Testis (tissue), 5 donors: ENCODE measurements around the gene CRACDL. TPM values are rescaled to one million over a fixed set of nuclear protein-coding genes. Genes with fewer than 3 reads are reported as not detected.

ENCODE experiments used
- DNase-seq: peaks from one replicate; pipeline ENCODE4 v3.0.0-alpha.2; 2019
- H3K27ac ChIP-seq, 2 donors: fragments of 200-600 bp; sonication (generic); one replicate each; pipeline ENCODE4 v1.5.1; 2019
- H3K27me3 ChIP-seq: fragments of 200-600 bp; sonication (generic); one replicate; pipeline ENCODE4 v1.5.1; 2019
- H3K36me3 ChIP-seq: fragments of 200-600 bp; sonication (generic); one replicate; pipeline ENCODE4 v1.5.1; 2017; ENCODE audit warnings: low read depth; ENCODE audit errors: missing control alignments
- H3K4me1 ChIP-seq: fragments of 200-600 bp; sonication (generic); one replicate; pipeline ENCODE4 v1.5.1; 2019
- H3K4me3 ChIP-seq, 2 donors: fragments of 200-600 bp; sonication (generic); one replicate each; pipeline ENCODE4 v1.5.1; 2017 to 2019
- H3K9me3 ChIP-seq: fragments of 200-600 bp; sonication (generic); one replicate; pipeline ENCODE4 v1.5.1; 2017
- CTCF ChIP-seq, 3 experiments: fragments of 450-650 bp in 2 of 3; fragments of 200-600 bp in 1 of 3; sonication (generic) in 1 of 3; IDR thresholded peaks; one replicate each; pipeline ENCODE4 v1.5.1; 2016 to 2019; ENCODE audit warnings: antibody characterized with exemption in 3 of 3, mild to moderate bottlenecking in 2 of 3, moderate library complexity in 1 of 3
- POLR2A ChIP-seq: fragments of 450-650 bp; IDR thresholded peaks from one replicate; pipeline ENCODE4 v1.6.1; 2017; ENCODE audit warnings: antibody characterized with exemption, mild to moderate bottlenecking, moderate library complexity
- WGBS, 2 donors: methylation state at CpG; one replicate each; pipeline ENCODE4 v1.1.5; 2018; 5-methylcytosine and 5-hydroxymethylcytosine counted together
- intact Hi-C: fragments of 100-400 bp; cut with DNase I; formaldehyde crosslinking; loops from one replicate; pipeline ENCODE4 v1.15.1; 2023; ENCODE audit warnings: low total_unique reads
- long read RNA-seq, 2 donors: transcript quantifications; one replicate each; lab custom pipeline, GENCODE V29; 2026
- polyA plus RNA-seq: library from polyadenylated mRNA; stranded (reverse); fragments of 350-450 nt; fragmentation: Illumina TruSeq; extraction: RNeasy Lipid Tissue Mini Kit (QIAGEN cat#74804); gene quantifications from one replicate; pipeline ENCODE4 v1.2.3, GENCODE V29; 2014; ENCODE audit warnings: low read depth, low replicate concordance; ENCODE audit not compliant: insufficient read depth
- total RNA-seq, 2 donors: library from RNA; depleted of rRNA; stranded (reverse); fragments of >200 nt; gene quantifications; one replicate each; pipeline ENCODE4 v1.2.3, GENCODE V29; 2016

The CRACDL gene
- total RNA-seq (10 to 100 TPM; 29.1 to 30.4 TPM), polyA plus RNA-seq (8.4 TPM)
- long read RNA-seq, donor 1 = 0 reads
- long read RNA-seq, donor 2 = 0 reads

GRCh38 chr2:98935777-98936352, at the start of gene CRACDL:
Gene CRACDL, minus strand, starts transcription at chr2:98936225. Its CDS starts 89,425 bp downstream, at chr2:98846800.
- Histone ChIP-seq H3K4me1 (peaks cover 6% of the 10 kb centered on the region), H3K27ac (peak within 1 kb of the TSS; percentile 70 to 84), H3K9me3 (no peaks in the 10 kb centered on the region), H3K4me3 (peak within 1 kb of the TSS; percentile 53 to 69), H3K36me3 (no peaks in the 10 kb centered on the region), H3K27me3 (no peaks in the 10 kb centered on the region)
- WGBS, 2 donors = 0% methylated on average over 32 of the region's 82 CpGs; no CpG with 5 or more reads in 1 of the 2 donors
- intact Hi-C loops = no loop called here
- no peak for DNase-seq
- TF ChIP-seq CTCF (IDR thresholded peaks at IDR 0.05) = no peak
- TF ChIP-seq POLR2A = no peak

- TF ChIP-seq CTCF (IDR thresholded peaks at IDR 0.05) (no peak), POLR2A (no peak)
- Histone ChIP-seq H3K27ac (no peak overlapping the region), H3K4me1 (no peaks in the 10 kb centered on the region), H3K4me3 (no peak overlapping the region), H3K36me3 (no peaks in the 10 kb centered on the region), H3K27me3 (no peaks in the 10 kb centered on the region), H3K9me3 (no peaks in the 10 kb centered on the region)
- intact Hi-C loops = no loop called here
- WGBS, 2 donors = 77 to 79% methylated on average over 2 of the region's 2 CpGs
- DNase-seq = no peak
These were observed 39.6 kb upstream of the CRACDL start for GRCh38 chr2:98975611-98976010.

GRCh38 chr2:98972582-98973167, 36.6 kb upstream of the CRACDL start:
- no peaks in the 10 kb centered on the region for H3K9me3 ChIP-seq
- intact Hi-C loops = no loop called here
- no peak overlapping the region for H3K4me3 ChIP-seq
- TF ChIP-seq POLR2A (no peak), CTCF (IDR thresholded peaks at IDR 0.05) (no peak)
- H3K27me3 ChIP-seq = no peaks in the 10 kb centered on the region
- 96 to 100% methylated on average over 1 of the region's 1 CpG for WGBS, 2 donors
- H3K27ac ChIP-seq = no peak overlapping the region
- no peak for DNase-seq
- no peaks in the 10 kb centered on the region for H3K4me1 ChIP-seq
- H3K36me3 ChIP-seq = no peaks in the 10 kb centered on the region

- Histone ChIP-seq H3K4me1 (no peaks in the 10 kb centered on the region), H3K4me3 (no peak overlapping the region), H3K27me3 (no peaks in the 10 kb centered on the region), H3K9me3 (no peaks in the 10 kb centered on the region), H3K27ac (no peak overlapping the region), H3K36me3 (no peaks in the 10 kb centered on the region)
- 42 to 58% methylated on average over 7 of the region's 7 CpGs for WGBS, 2 donors
- TF ChIP-seq POLR2A = no peak
- TF ChIP-seq CTCF (IDR thresholded peaks at IDR 0.05) = no peak
- no peak for DNase-seq
- intact Hi-C loops = no loop called here
These were observed 23.9 kb upstream of the CRACDL start for GRCh38 chr2:98959810-98960507.
